Bronchus fibroblast of lung (primary cell): ENCODE results near the gene LLGL2. TPM values are rescaled to one million over a fixed set of nuclear protein-coding genes. Genes with fewer than 3 reads are reported as not detected.

Experiments
- total RNA-seq: library from RNA; depleted of rRNA; stranded (reverse); fragments of >200 nt; gene quantifications from 2 replicates; pipeline ENCODE4 v1.2.3, GENCODE V29; 2015

Gene LLGL2, protein sequence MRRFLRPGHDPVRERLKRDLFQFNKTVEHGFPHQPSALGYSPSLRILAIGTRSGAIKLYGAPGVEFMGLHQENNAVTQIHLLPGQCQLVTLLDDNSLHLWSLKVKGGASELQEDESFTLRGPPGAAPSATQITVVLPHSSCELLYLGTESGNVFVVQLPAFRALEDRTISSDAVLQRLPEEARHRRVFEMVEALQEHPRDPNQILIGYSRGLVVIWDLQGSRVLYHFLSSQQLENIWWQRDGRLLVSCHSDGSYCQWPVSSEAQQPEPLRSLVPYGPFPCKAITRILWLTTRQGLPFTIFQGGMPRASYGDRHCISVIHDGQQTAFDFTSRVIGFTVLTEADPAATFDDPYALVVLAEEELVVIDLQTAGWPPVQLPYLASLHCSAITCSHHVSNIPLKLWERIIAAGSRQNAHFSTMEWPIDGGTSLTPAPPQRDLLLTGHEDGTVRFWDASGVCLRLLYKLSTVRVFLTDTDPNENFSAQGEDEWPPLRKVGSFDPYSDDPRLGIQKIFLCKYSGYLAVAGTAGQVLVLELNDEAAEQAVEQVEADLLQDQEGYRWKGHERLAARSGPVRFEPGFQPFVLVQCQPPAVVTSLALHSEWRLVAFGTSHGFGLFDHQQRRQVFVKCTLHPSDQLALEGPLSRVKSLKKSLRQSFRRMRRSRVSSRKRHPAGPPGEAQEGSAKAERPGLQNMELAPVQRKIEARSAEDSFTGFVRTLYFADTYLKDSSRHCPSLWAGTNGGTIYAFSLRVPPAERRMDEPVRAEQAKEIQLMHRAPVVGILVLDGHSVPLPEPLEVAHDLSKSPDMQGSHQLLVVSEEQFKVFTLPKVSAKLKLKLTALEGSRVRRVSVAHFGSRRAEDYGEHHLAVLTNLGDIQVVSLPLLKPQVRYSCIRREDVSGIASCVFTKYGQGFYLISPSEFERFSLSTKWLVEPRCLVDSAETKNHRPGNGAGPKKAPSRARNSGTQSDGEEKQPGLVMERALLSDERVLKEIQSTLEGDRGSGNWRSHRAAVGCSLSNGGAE
- total RNA-seq, result 0.30 and 1.5 TPM in 2 replicates

DNA sequence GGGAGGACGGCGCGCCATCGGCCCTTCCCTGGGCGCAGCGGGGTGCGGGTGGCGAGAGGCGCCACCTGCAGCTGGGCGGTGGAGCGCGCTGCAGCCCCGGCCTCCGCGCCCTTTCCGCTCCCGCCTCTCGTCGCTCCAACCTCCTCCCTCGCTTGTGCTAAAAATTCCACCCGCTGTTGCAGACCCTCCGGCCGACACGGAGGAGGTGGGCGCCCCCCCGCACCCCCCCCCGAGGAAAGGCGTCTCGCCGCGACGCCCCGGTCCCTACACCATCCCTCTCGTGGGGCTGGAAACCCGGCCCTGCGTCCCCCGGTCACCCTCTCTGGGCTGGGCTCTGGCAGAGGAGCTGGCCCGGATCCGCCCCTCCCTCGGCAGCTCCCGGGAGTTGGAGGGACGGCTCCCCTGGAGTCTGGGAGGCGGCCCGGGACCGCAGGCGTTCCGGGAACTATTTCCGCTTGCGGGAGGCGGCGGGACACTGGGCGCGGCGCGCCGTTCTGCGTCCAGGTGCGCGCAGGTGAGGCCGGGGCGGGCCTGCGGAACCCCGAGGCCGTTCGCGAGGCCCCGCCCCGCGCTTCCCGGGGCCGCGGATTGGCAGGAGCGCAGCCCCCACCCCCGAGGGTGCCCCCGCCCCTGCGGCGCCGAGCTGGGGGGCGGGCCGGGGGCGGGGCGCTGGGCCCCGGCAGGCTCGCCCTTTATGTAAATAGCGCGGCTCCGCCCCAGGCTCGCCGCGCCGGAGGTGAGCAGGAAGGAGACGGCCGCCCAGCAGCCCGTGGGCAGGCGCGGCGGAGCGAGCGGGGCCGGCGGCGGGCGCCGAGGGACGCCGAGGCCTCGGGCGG, at the start of gene LLGL2:
Gene LLGL2, plus strand, starts transcription at position 728 of the 836 bp plus-strand sequence. CDS start 17,730 bp downstream, outside the sequence.

DNA sequence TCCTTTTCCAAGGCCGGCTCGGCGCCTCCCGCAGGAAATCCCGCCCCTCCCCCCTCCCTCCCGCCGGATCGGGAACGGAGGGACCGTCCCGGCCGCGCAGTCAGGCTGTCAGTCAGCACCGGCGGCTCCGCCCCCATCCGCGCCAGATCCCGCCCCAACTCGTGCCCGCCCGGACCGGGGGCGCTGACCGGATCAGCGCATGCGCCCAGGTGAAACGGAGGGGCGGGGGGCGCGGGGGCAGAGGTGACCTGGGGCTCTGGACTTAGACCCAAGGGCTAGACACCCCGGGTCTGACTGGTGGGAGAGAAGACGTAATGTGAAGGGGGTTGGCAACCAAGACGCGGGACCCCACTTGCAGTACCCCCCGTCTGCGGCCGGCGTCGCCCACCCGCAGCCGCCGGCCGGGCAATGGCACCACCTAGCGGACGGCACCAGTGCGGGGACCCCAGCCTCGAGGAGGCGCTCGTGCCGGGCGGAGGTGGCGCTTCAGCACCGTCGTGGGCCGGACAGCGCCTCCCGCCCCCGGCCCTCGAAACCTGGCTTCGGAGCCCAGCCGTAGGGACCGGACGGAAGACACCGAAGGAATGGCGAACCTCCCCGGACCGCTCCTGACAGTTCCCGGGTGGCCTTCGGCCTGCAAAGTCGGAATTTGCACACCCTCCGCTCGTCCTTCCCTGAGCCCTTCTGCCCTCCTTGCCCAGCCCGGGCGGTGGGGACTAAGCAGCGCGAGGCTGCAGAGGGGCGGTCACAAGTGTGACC, 9.8 kb upstream of the LLGL2 start, which contains the start of gene CASKIN2:
Gene CASKIN2, minus strand, starts transcription at position 42 of the 759 bp plus-strand sequence. CDS start 1,733 bp downstream, outside the sequence.

DNA sequence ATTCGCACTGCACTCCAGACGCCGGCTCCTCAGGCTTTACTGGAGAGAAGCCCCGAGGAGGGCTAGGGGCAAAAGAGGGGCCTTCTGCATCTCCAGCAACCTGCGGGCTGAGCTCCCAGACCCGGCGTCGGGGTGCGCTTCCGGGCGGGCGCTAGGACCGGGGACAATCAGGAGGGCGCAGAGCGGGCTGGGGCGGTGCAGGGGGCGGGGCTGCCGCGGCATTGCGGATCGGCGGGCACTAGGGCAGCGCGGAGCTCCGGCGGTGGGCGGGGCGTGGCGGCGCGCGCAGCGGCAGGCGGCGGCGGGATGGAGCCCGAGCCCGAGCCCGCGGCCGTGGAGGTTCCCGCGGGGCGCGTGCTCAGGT, 9.3 kb upstream of the LLGL2 start, which contains the start of gene TSEN54:
Gene TSEN54, plus strand, starts transcription at position 274 of the 364 bp plus-strand sequence. Its CDS starts 33 bp downstream, at position 307.

DNA sequence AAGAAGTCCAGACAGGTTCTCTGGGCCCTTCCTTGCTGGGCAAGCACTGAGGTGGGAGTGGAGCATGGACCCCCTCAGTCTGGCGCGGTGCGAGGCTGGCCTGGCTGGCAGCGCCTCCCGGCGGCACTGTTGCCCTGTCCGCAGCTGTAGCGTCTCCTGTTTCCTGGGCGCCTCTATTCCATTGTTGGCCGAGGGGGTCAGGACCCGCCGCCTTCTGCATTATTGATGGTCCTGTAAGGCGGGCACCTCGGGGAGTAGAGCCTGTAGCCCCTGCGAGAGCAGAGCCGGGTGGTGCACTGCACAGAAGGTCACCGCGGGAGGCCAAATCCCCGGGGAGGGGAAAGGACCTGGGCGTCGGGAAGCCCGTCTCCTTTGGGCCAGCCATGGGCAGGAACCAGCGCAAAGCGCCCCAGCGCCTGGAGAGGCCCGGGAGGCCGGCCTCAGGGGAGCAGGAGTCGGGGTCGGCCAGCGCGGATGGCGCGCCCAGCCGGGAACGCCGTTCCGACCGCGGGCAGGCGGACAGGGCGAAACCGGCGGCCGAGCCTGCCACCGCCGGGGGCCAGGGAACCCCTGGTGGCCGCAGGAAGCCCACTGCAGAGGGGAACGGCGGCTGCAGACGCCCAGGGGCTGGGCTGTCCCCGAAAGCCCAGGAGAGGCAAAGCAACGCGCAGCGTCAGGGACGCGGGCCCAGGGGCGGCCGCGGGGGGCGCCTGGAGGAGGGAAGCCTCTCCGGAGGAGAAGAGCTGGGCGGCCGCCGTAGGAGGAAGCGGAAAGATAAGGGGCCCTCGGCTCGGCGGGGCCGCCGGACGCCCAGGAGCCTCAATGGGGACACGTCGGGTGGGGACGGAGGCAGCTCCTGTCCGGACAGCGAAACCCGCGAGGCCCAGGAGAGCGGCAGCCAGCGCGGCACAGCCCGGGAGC, 62.4 kb downstream of the LLGL2 start, which contains the start of gene MYO15B:
Gene MYO15B, plus strand, starts transcription at position 126 of the 921 bp plus-strand sequence. Its CDS starts 258 bp downstream, at position 384.

Other genes with a start within 250 kb of the LLGL2 start
- gene SLC25A19, start 236.3 kb upstream of the LLGL2 start, total RNA-seq, result 7.6 TPM in 2 replicates
- 62.9 and 63.9 TPM in 2 replicates for gene GRB2, start 120.0 kb upstream of the LLGL2 start, total RNA-seq
- 35.2 and 44.9 TPM in 2 replicates for gene TMEM94, start 69.1 kb upstream of the LLGL2 start, total RNA-seq
- 6.7 and 9.1 TPM in 2 replicates for gene CASKIN2, start 10.2 kb upstream of the LLGL2 start, total RNA-seq
- 15.3 and 20.8 TPM in 2 replicates for gene TSEN54, start 9.2 kb upstream of the LLGL2 start, total RNA-seq
- gene MYO15B, start 62.1 kb downstream of the LLGL2 start, total RNA-seq, result 2.0 and 2.1 TPM in 2 replicates
- not detected in 2 replicates for gene SMIM5, start 107.7 kb downstream of the LLGL2 start, total RNA-seq
- gene RECQL5, start 141.5 kb downstream of the LLGL2 start, total RNA-seq, result 15.2 and 17.3 TPM in 2 replicates
- 43.9 and 62.7 TPM in 2 replicates for gene SAP30BP, start 141.6 kb downstream of the LLGL2 start, total RNA-seq
- gene ITGB4, start 195.8 kb downstream of the LLGL2 start, total RNA-seq, result under 0.01 and 0.30 TPM in 2 replicates
- 50.1 and 52.8 TPM in 2 replicates for gene GALK1, start 239.5 kb downstream of the LLGL2 start, total RNA-seq